Measurements from ENCODE around the gene WWC2.

Gene WWC2

GRCh38 chr4:183200453-183200852 is 101.4 kb downstream of the WWC2 start:
- no peak for DNase-seq (ENCODE audit: low read depth in 2 of 2, low spot score in 1 of 2)

GRCh38 chr4:183201331-183201730 is 102.3 kb downstream of the WWC2 start:
- DNase-seq (ENCODE audit: low read depth in 2 of 2, low spot score in 1 of 2) = no peak

- DNase-seq (ENCODE audit: low read depth in 2 of 2, low spot score in 1 of 2) = no peak
Measured at GRCh38 chr4:183202523-183202922, 103.5 kb downstream of the WWC2 start.

GRCh38 chr4:183204793-183205192 is 105.7 kb downstream of the WWC2 start:
- DNase-seq (ENCODE audit: low read depth in 2 of 2, low spot score in 1 of 2) = no peak

- DNase-seq (ENCODE audit: low read depth in 2 of 2, low spot score in 1 of 2) = no peak
Measured at GRCh38 chr4:183205193-183205592, 106.1 kb downstream of the WWC2 start.

GRCh38 chr4:183205709-183206108 is 106.7 kb downstream of the WWC2 start:
- DNase-seq (ENCODE audit: low read depth in 2 of 2, low spot score in 1 of 2) = no peak

- no peak for DNase-seq (ENCODE audit: low read depth in 2 of 2, low spot score in 1 of 2)
Measured at GRCh38 chr4:183211533-183211932, 112.5 kb downstream of the WWC2 start.

GRCh38 chr4:183213996-183214395 is 114.9 kb downstream of the WWC2 start:
- DNase-seq (ENCODE audit: low read depth in 2 of 2, low spot score in 1 of 2) = no peak

GRCh38 chr4:183214912-183215488 is 115.9 kb downstream of the WWC2 start:
- no peak for DNase-seq (ENCODE audit: low read depth in 2 of 2, low spot score in 1 of 2)

- no peak for DNase-seq (ENCODE audit: low read depth in 2 of 2, low spot score in 1 of 2)
Measured at GRCh38 chr4:183220236-183220635, 121.2 kb downstream of the WWC2 start.

- no peak for DNase-seq (ENCODE audit: low read depth in 2 of 2, low spot score in 1 of 2)
Measured at GRCh38 chr4:183223053-183223452, 124.0 kb downstream of the WWC2 start.

GRCh38 chr4:183229397-183229796 is 130.3 kb downstream of the WWC2 start:
- DNase-seq (ENCODE audit: low read depth in 2 of 2, low spot score in 1 of 2) = no peak

- no peak for DNase-seq (ENCODE audit: low read depth in 2 of 2, low spot score in 1 of 2)
Measured at GRCh38 chr4:183240581-183241321, 141.7 kb downstream of the WWC2 start.

GRCh38 chr4:183241322-183241640 is 142.2 kb downstream of the WWC2 start:
- no peak for DNase-seq (ENCODE audit: low read depth in 2 of 2, low spot score in 1 of 2)

GRCh38 chr4:183241721-183242151 is 142.7 kb downstream of the WWC2 start:
- DNase-seq (ENCODE audit: low read depth in 2 of 2, low spot score in 1 of 2) = no peak

- DNase-seq (ENCODE audit: low read depth in 2 of 2, low spot score in 1 of 2) = no peak
Measured at GRCh38 chr4:183242291-183242690, 143.2 kb downstream of the WWC2 start.

GRCh38 chr4:183244019-183244418 is 145.0 kb downstream of the WWC2 start:
- no peak for DNase-seq (ENCODE audit: low read depth in 2 of 2, low spot score in 1 of 2)

GRCh38 chr4:183244506-183244905 is 145.4 kb downstream of the WWC2 start:
- DNase-seq (ENCODE audit: low read depth in 2 of 2, low spot score in 1 of 2) = no peak

GRCh38 chr4:183248201-183248600 is 149.1 kb downstream of the WWC2 start:
- DNase-seq (ENCODE audit: low read depth in 2 of 2, low spot score in 1 of 2) = no peak

- no peak for DNase-seq (ENCODE audit: low read depth in 2 of 2, low spot score in 1 of 2)
Measured at GRCh38 chr4:183249854-183250253, 150.8 kb downstream of the WWC2 start.

GRCh38 chr4:183250831-183251230 is 151.8 kb downstream of the WWC2 start:
- no peak for DNase-seq (ENCODE audit: low read depth in 2 of 2, low spot score in 1 of 2)

GRCh38 chr4:183252959-183253358 is 153.9 kb downstream of the WWC2 start:
- DNase-seq (ENCODE audit: low read depth in 2 of 2, low spot score in 1 of 2) = no peak

GRCh38 chr4:183253451-183253850 is 154.4 kb downstream of the WWC2 start:
- no peak for DNase-seq (ENCODE audit: low read depth in 2 of 2, low spot score in 1 of 2)
